ENCODE measurements around the gene ADGRG6. TPM values are rescaled to one million over a fixed set of nuclear protein-coding genes. Genes with fewer than 3 reads are reported as not detected.

Gene ADGRG6
- total and polyA plus RNA-seq, 12 donors: 0.72 to 24.6 (median 5.3) TPM

- Histone ChIP-seq H3K4me1 (replicated peaks in 1 of 2) (no peaks in the 10 kb centered on the region), H3K36me3 (replicated peaks in 1 of 2) (no peaks in the 10 kb centered on the region), H3K27ac (no peak overlapping the region), H3K4me3 (no peak overlapping the region), H3K9me3 (replicated peaks in 1 of 3) (no peaks in the 10 kb centered on the region), H3K27me3 (no peaks in the 10 kb centered on the region)
- no peak for DNase-seq
- WGBS, 4 donors: 39 to 52% (median 46%) methylated on average over 3 of the region's 3 CpGs
- no peak for TF ChIP-seq CTCF (IDR thresholded peaks at IDR 0.05)
- no peak for TF ChIP-seq POLR2A (IDR thresholded peaks at IDR 0.05)
- intact Hi-C loops (cut with DNase I): no loop called here
Measured at GRCh38 chr6:142416179-142416578, 114.4 kb downstream of the ADGRG6 start.

- Histone ChIP-seq H3K27ac (no peak overlapping the region), H3K27me3 (no peaks in the 10 kb centered on the region), H3K4me1 (replicated peaks in 1 of 2) (no peaks in the 10 kb centered on the region), H3K9me3 (replicated peaks in 1 of 3) (no peaks in the 10 kb centered on the region), H3K36me3 (replicated peaks in 1 of 2) (no peaks in the 10 kb centered on the region), H3K4me3 (no peak overlapping the region)
- intact Hi-C loops (cut with DNase I): no loop called here
- DNase-seq: no peak
- TF ChIP-seq POLR2A (IDR thresholded peaks at IDR 0.05) (no peak), CTCF (IDR thresholded peaks at IDR 0.05) (no peak)
Measured at GRCh38 chr6:142416686-142417085, 114.9 kb downstream of the ADGRG6 start.

GRCh38 chr6:142417331-142417750 is 115.5 kb downstream of the ADGRG6 start:
- no peak for DNase-seq
- Histone ChIP-seq H3K4me1 (replicated peaks in 1 of 2) (no peaks in the 10 kb centered on the region), H3K4me3 (no peak overlapping the region), H3K9me3 (replicated peaks in 1 of 3) (no peaks in the 10 kb centered on the region), H3K36me3 (replicated peaks in 1 of 2) (no peaks in the 10 kb centered on the region), H3K27ac (no peak overlapping the region), H3K27me3 (no peaks in the 10 kb centered on the region)
- intact Hi-C loops (cut with DNase I): no loop called here
- TF ChIP-seq CTCF (IDR thresholded peaks at IDR 0.05) (no peak), POLR2A (IDR thresholded peaks at IDR 0.05) (no peak)
- WGBS, 4 donors: 46 to 62% (median 52%) methylated on average over 1 of the region's 1 CpG

- no peaks in the 10 kb centered on the region for H3K9me3 ChIP-seq (replicated peaks in 1 of 3)
- no peaks in the 10 kb centered on the region for H3K27me3 ChIP-seq
- intact Hi-C loops (cut with DNase I): no loop called here
- H3K4me3 ChIP-seq: no peak overlapping the region
- no peak for TF ChIP-seq POLR2A (IDR thresholded peaks at IDR 0.05)
- no peak for TF ChIP-seq CTCF (IDR thresholded peaks at IDR 0.05)
- H3K27ac ChIP-seq: no peak overlapping the region
- 48 to 65% (median 60%) methylated on average over 3 of the region's 3 CpGs for WGBS, 4 donors
- H3K4me1 ChIP-seq (replicated peaks in 1 of 2): no peaks in the 10 kb centered on the region
- no peak for DNase-seq
- no peaks in the 10 kb centered on the region for H3K36me3 ChIP-seq (replicated peaks in 1 of 2)
Measured at GRCh38 chr6:142419071-142419470, 117.3 kb downstream of the ADGRG6 start.
